GM12878 (cell line): ENCODE data around the gene SRMS. TPM values are rescaled to one million over a fixed set of nuclear protein-coding genes. Genes with fewer than 3 reads are reported as not detected.

ENCODE experiments used
- BHLHE40 ChIP-seq, 2 experiments: fragments of 450-650 bp in 1 of 2; IDR thresholded peaks; 2 replicates each; pipeline ENCODE4 v1.6.1; 2011 to 2017; ENCODE audit warnings: low read depth in 2 of 2, borderline replicate concordance in 1 of 2, improper control_type of control experiment in 1 of 2, low read length in 1 of 2, mild to moderate bottlenecking in 1 of 2
- CEBPZ ChIP-seq: fragments of 150-350 bp; IDR thresholded peaks from 2 replicates; pipeline ENCODE4 v1.6.1; 2016; ENCODE audit warnings: low read depth, low read length
- EGR1 ChIP-seq, 2 experiments: IDR thresholded peaks; 1 replicate in 1 of 2; 2 replicates in 1 of 2; pipeline ENCODE4 v1.6.1; 2011 to 2012; ENCODE audit warnings: low read depth in 2 of 2, low read length in 2 of 2, borderline replicate concordance in 1 of 2, mild to moderate bottlenecking in 1 of 2, moderate library complexity in 1 of 2
- GATAD2B ChIP-seq: fragments of 450-650 bp; conservative IDR thresholded peaks from 2 replicates; pipeline ENCODE4 v1.6.1; 2017; ENCODE audit warnings: low read depth, mild to moderate bottlenecking, moderate library complexity
- HDGF ChIP-seq: fragments of 450-650 bp; IDR thresholded peaks from 2 replicates; pipeline ENCODE4 v1.6.1; 2016; ENCODE audit warnings: antibody characterized with exemption
- KLF5 ChIP-seq: fragments of 450-650 bp; IDR thresholded peaks from 2 replicates; pipeline ENCODE4 v1.6.1; 2014; ENCODE audit warnings: mild to moderate bottlenecking; ENCODE audit not compliant: partially characterized antibody
- LARP7 ChIP-seq: fragments of 450-650 bp; IDR thresholded peaks from 2 replicates; pipeline ENCODE4 v1.6.1; 2017; ENCODE audit warnings: mild to moderate bottlenecking
- NFIC ChIP-seq: IDR thresholded peaks from 2 replicates; pipeline ENCODE4 v1.6.1; 2012; ENCODE audit warnings: low read depth, mild to moderate bottlenecking, inconsistent platforms, low read length, moderate library complexity
- SMARCA5 ChIP-seq: fragments of 450-650 bp; IDR thresholded peaks from 2 replicates; pipeline ENCODE4 v1.6.1; 2017; ENCODE audit warnings: mild to moderate bottlenecking
- ZNF207 ChIP-seq: fragments of 450-650 bp; IDR thresholded peaks from 2 replicates; pipeline ENCODE4 v1.6.1; 2014; ENCODE audit warnings: antibody characterized with exemption, mild to moderate bottlenecking, borderline replicate concordance
- polyA plus RNA-seq, 11 experiments: library from polyadenylated mRNA; depleted of rRNA in 4 of 11; unstranded in 6 of 11; stranded (reverse) in 5 of 11; fragments of >200 nt; fragmentation: Nextera tagmentation in 4 of 11; fragmentation: Illumina TruSeq in 1 of 11; extraction: Ambion mirVana in 4 of 11; extraction: Trizol in 1 of 11; gene quantifications; 1 replicate in 1 of 11; 2 replicates in 10 of 11; pipeline versions ENCODE4 v1.2.1 to v1.2.3, GENCODE V29; 2011 to 2016; ENCODE audit warnings: inconsistent platforms in 2 of 11, missing spikeins in 2 of 11, low read depth in 1 of 11
- total RNA-seq, 4 experiments: library from RNA; depleted of rRNA in 3 of 4; stranded (reverse); fragments of >200 nt in 3 of 4; fragmentation: Illumina TruSeq in 1 of 4; extraction: Trizol in 1 of 4; gene quantifications; 2 replicates each; pipeline versions ENCODE4 v1.2.1 to v1.2.3, GENCODE V29; 2013 to 2021
- TF ChIP-seq, protein P1 (sequence below): fragments of 450-650 bp; conservative IDR thresholded peaks from 2 replicates; pipeline ENCODE4 v1.6.1; 2017; ENCODE audit warnings: mild to moderate bottlenecking, moderate library complexity

SRMS gene
- total and polyA plus RNA-seq, 10 of the 15 experiments (the other 5 are each of a cell fraction or from before 2014, with no cell fraction given): not detected

- TF ChIP-seq CEBPZ: no peak
- 0 out of 2 replicates have a peak, but pooled peaks have one; percentile 77 for TF ChIP-seq ZNF207
- TF ChIP-seq NFIC: no peak
- TF ChIP-seq BHLHE40 (IDR thresholded peaks at IDR 0.05; ENCODE audit: borderline replicate concordance in 1 of 2, low read depth in 2 of 2, low read length in 1 of 2): peak; percentile 8 to 50; a peak in 2 of 4 replicates
- peak in 1 of 2 experiments; percentile 91; a peak in 2 of 3 replicates for TF ChIP-seq EGR1 (IDR thresholded peaks at IDR 0.05; ENCODE audit: borderline replicate concordance in 1 of 2, low read depth in 2 of 2, low read length in 2 of 2)
- TF ChIP-seq KLF5: peak; percentile 27
- TF ChIP-seq HDGF: peak; percentile 95
- TF ChIP-seq GATAD2B: peak; percentile 58
- TF ChIP-seq, protein P1, sequence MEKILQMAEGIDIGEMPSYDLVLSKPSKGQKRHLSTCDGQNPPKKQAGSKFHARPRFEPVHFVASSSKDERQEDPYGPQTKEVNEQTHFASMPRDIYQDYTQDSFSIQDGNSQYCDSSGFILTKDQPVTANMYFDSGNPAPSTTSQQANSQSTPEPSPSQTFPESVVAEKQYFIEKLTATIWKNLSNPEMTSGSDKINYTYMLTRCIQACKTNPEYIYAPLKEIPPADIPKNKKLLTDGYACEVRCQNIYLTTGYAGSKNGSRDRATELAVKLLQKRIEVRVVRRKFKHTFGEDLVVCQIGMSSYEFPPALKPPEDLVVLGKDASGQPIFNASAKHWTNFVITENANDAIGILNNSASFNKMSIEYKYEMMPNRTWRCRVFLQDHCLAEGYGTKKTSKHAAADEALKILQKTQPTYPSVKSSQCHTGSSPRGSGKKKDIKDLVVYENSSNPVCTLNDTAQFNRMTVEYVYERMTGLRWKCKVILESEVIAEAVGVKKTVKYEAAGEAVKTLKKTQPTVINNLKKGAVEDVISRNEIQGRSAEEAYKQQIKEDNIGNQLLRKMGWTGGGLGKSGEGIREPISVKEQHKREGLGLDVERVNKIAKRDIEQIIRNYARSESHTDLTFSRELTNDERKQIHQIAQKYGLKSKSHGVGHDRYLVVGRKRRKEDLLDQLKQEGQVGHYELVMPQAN: 0 out of 2 replicates have a peak, but pooled peaks have one; percentile 42
- peak; percentile 80 for TF ChIP-seq LARP7
- TF ChIP-seq SMARCA5: peak; percentile 64
Observed at GRCh38 chr20:63553251-63553932, 5.8 kb upstream of the SRMS start (continued).
